ENCODE results near the gene PRAC1.

DNA sequence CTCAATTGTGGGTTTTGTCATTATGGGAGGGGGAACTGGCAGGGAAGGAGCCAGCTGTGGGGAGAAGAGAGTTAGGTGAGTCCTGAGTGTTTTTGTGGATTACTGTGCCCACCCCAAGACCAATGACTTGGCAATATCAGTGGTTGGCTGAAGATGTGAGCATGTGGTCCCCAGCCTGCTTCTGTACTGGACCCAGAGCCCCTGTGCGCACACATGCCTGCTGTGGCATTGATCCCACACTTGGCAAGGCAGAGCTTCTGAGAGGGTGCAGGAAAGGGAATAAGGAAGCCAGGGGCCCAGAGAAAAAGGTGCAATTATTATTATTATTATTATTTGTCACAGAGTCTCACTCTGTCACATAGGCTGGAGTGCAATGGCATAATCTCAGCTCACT lies 1.3 kb downstream of the PRAC1 start:
- no peak for TF ChIP-seq EZH2phosphoT487 (IDR thresholded peaks at IDR 0.05; ENCODE audit: low read depth)
- TF ChIP-seq, protein P1, sequence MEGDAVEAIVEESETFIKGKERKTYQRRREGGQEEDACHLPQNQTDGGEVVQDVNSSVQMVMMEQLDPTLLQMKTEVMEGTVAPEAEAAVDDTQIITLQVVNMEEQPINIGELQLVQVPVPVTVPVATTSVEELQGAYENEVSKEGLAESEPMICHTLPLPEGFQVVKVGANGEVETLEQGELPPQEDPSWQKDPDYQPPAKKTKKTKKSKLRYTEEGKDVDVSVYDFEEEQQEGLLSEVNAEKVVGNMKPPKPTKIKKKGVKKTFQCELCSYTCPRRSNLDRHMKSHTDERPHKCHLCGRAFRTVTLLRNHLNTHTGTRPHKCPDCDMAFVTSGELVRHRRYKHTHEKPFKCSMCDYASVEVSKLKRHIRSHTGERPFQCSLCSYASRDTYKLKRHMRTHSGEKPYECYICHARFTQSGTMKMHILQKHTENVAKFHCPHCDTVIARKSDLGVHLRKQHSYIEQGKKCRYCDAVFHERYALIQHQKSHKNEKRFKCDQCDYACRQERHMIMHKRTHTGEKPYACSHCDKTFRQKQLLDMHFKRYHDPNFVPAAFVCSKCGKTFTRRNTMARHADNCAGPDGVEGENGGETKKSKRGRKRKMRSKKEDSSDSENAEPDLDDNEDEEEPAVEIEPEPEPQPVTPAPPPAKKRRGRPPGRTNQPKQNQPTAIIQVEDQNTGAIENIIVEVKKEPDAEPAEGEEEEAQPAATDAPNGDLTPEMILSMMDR (IDR thresholded peaks at IDR 0.05; ENCODE audit: low read depth, low read length): no peak
